ENCODE measurements around the gene ROCK2.

Gene ROCK2

GRCh38 chr2:11366326-11366741 lies 21.9 kb upstream of the ROCK2 start:
- DNase-seq, result no peak

GRCh38 chr2:11365096-11365879 lies 20.9 kb upstream of the ROCK2 start:
- no peak for DNase-seq

GRCh38 chr2:11364565-11364887 lies 20.1 kb upstream of the ROCK2 start:
- DNase-seq, result no peak

GRCh38 chr2:11363868-11364564 lies 19.6 kb upstream of the ROCK2 start:
- no peak for DNase-seq

- no peak for DNase-seq
Observed at GRCh38 chr2:11359865-11360264, 15.4 kb upstream of the ROCK2 start.

GRCh38 chr2:11357428-11357972 lies 13.1 kb upstream of the ROCK2 start:
- no peak for DNase-seq

- no peak for DNase-seq
Observed at GRCh38 chr2:11356764-11357163, 12.3 kb upstream of the ROCK2 start.

- no peak for DNase-seq
Observed at GRCh38 chr2:11355194-11356053, 11.0 kb upstream of the ROCK2 start.

GRCh38 chr2:11354363-11355154 lies 10.1 kb upstream of the ROCK2 start:
- no peak for DNase-seq

- DNase-seq, result no peak
Observed at GRCh38 chr2:11352781-11353537, 8.5 kb upstream of the ROCK2 start.

GRCh38 chr2:11348209-11348749 lies 3.8 kb upstream of the ROCK2 start:
- no peak for DNase-seq

GRCh38 chr2:11347403-11347959 lies 3.0 kb upstream of the ROCK2 start:
- no peak for DNase-seq

- DNase-seq, result no peak
Observed at GRCh38 chr2:11346023-11346482, 1.6 kb upstream of the ROCK2 start.

GRCh38 chr2:11344956-11345677 lies 681 bp upstream of the ROCK2 start:
- peak; percentile 9 to 17 for DNase-seq

- peak; percentile 2 to 18 for DNase-seq
Observed at GRCh38 chr2:11343650-11344341, 640 bp downstream of the ROCK2 start.

- DNase-seq, result no peak
Observed at GRCh38 chr2:11343368-11343649, 1.1 kb downstream of the ROCK2 start.

- no peak for DNase-seq
Observed at GRCh38 chr2:11342551-11343367, 1.7 kb downstream of the ROCK2 start.

- DNase-seq, result no peak
Observed at GRCh38 chr2:11340717-11341116, 3.7 kb downstream of the ROCK2 start.
